NCI-H1092 treated with DMSO at 0.1 percent for 48 hours (cell line): ENCODE data around the gene SLITRK2.

Source experiments
- DNase-seq: peaks from one replicate; lab custom pipeline; 2025; lab: John Stamatoyannopoulos, UW

Gene SLITRK2

GRCh38 chrX:145817331-145818185 is at the start of gene SLITRK2:
TSS of gene SLITRK2 (plus strand) at chrX:145817829. CDS start at chrX:145822426, 4,597 bp downstream.
- no peak for DNase-seq

GRCh38 chrX:145773006-145773405 is 44.6 kb upstream of the SLITRK2 start:
- DNase-seq: no peak

GRCh38 chrX:145792281-145792680 is 25.3 kb upstream of the SLITRK2 start:
- no peak for DNase-seq

GRCh38 chrX:145803508-145803907 is 14.1 kb upstream of the SLITRK2 start:
- DNase-seq: no peak

- DNase-seq: no peak
These were observed 4.5 kb upstream of the SLITRK2 start for GRCh38 chrX:145813081-145813480.

GRCh38 chrX:145816601-145817315 is 871 bp upstream of the SLITRK2 start:
- DNase-seq: no peak

- no peak for DNase-seq
These were observed 821 bp downstream of the SLITRK2 start for GRCh38 chrX:145818186-145819113.

- no peak for DNase-seq
These were observed 3.2 kb downstream of the SLITRK2 start for GRCh38 chrX:145820825-145821224.

GRCh38 chrX:145821291-145821897 is 3.8 kb downstream of the SLITRK2 start:
- no peak for DNase-seq

- no peak for DNase-seq
These were observed 4.4 kb downstream of the SLITRK2 start for GRCh38 chrX:145821898-145822571.

GRCh38 chrX:145823132-145823531 is 5.5 kb downstream of the SLITRK2 start:
- DNase-seq: no peak

GRCh38 chrX:145825896-145826295 is 8.3 kb downstream of the SLITRK2 start:
- peak; percentile 36 for DNase-seq

GRCh38 chrX:145826466-145826865 is 8.8 kb downstream of the SLITRK2 start:
- no peak for DNase-seq

GRCh38 chrX:145832796-145833195 is 15.2 kb downstream of the SLITRK2 start:
- DNase-seq: no peak

GRCh38 chrX:145840531-145840930 is 22.9 kb downstream of the SLITRK2 start:
- no peak for DNase-seq

GRCh38 chrX:145843146-145843904 is 25.7 kb downstream of the SLITRK2 start:
- no peak for DNase-seq

GRCh38 chrX:145844886-145845285 is 27.3 kb downstream of the SLITRK2 start:
- no peak for DNase-seq

- DNase-seq: peak; percentile 7
These were observed 30.8 kb downstream of the SLITRK2 start for GRCh38 chrX:145848448-145848847.

- DNase-seq: no peak
These were observed 31.2 kb downstream of the SLITRK2 start for GRCh38 chrX:145848857-145849256.

- DNase-seq: no peak
These were observed 35.6 kb downstream of the SLITRK2 start for GRCh38 chrX:145853181-145853580.
